ENCODE data around the gene AHRR.

The AHRR gene

GRCh38 chr5:321726-322251, 275 bp downstream of the AHRR start:
- no peak for DNase-seq (ENCODE audit: low spot score)

DNA sequence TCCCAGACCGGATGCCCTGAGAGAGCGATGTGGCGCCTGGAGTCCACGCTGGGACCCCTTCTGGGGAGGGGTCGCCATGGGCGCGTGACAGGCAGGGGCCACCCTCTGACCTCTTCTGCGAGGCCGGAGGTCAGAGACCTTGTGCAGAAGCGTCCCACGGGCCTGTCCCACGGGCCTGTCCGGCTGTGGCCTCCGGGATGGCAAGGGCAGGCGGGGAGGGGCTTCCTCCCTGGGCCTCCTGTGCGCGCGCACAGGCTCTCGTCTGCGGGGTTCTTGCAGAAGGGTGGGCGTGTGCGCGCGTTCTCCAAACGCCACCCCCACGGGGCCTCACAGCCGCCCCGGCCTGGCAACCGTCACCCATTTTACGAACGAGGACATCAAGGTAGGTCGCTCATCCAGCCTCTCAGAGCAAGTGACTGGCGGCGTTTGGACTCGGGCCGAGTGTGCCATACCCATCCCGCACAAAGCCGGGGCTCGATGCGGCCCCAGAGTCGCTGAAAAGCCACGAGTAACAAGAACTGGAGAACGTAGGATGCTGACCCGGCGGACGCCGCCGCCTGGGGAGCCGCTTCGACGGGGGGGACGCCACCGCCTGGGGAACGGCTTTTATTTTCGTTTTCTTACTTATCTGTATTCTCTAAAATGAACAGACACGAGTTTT, 897 bp downstream of the AHRR start:
- no peak for DNase-seq (ENCODE audit: low spot score)

DNA sequence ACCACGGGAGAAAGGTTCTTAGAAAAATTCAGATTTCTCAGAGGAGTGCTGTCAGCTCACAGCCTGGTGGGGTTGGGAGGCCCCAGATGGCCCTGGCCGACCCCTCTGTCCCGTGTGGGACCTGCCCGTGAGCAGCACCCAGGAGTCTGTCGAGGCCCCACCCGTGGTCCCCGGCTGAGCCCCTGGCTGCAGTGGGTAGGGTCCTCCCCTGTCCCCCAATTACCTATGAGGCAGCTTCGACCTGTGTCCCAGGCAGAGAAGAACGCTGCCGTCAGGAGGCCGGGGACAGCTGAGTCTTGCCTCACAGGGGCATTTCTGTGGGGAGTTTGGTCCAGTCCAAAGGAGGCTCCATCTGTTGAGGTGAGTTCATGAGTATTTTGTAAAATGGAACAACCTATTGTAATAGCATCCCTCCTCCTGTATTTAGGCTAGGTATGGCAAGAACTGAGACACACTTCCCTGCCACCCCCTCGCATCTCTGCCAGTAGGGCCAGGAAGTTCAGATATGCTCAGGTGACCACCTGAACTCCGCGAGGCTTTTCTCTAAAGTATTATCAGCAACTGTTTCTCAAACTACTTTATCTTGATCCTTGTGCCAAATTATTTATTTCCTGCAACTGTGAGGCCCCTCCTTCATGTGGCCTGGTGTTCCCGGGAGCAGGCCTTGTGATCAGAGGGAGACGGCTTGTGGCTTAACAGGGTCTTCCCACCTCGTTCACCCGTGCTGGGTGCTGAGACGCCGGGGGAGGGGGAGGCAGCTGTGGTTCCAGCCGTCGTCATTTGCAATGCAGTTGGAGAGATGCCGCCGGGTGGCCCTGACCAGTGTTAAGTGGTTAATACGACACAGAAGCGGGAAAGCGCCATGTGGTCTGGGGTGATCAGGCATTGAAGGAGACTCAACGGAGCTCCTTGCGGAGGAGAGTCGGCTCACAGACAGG, 1.7 kb downstream of the AHRR start:
- no peak for DNase-seq (ENCODE audit: low spot score)

- DNase-seq (ENCODE audit: low spot score) = no peak
These were observed 3.5 kb downstream of the AHRR start for GRCh38 chr5:324736-325612.

DNA sequence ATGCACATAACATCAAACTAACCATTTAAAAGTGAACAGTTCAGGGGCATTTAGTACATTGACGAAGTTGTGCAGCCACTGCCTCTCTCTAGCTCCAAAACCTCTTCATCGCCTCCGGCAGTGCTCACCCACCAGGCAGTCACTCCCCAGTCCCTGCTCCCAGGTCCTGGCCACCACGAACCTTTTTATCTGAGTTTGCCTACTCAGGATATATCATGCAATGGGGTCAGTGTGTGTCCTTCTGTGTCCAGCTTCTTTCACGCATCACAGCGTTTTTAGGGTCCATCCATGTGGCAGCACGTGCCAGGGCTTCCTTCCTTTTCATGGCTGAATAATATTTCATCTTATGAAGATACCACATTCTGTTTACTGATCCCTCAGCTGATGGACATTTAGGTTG, 4.6 kb downstream of the AHRR start:
- DNase-seq (ENCODE audit: low spot score) = no peak

GRCh38 chr5:329121-329735, 7.7 kb downstream of the AHRR start:
- no peak for DNase-seq (ENCODE audit: low spot score)

DNA sequence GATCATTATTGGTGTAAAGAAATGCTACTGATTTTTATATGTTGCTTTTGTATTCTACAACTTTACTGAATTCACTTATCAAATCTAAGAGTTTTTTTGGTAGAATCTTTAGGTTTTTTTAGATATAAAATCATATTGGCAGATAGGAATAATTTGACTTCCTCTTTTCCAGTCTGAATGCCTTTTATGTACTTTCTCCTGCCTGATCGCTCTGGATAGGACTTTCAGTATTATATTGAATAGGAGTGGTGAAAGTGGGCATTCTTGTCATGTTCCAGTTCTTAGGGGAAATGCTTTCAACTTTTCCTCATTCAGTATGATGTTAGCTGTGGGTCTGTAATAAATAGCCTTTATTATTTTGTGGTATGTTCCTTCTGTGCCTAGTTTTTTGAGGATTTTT, 8.3 kb downstream of the AHRR start:
- DNase-seq (ENCODE audit: low spot score) = no peak

GRCh38 chr5:332843-333242, 11.3 kb downstream of the AHRR start:
- no peak for DNase-seq (ENCODE audit: low spot score)

GRCh38 chr5:333945-334344, 12.4 kb downstream of the AHRR start:
- DNase-seq (ENCODE audit: low spot score) = no peak

GRCh38 chr5:334903-335739, 13.6 kb downstream of the AHRR start:
- no peak for DNase-seq (ENCODE audit: low spot score)

DNA sequence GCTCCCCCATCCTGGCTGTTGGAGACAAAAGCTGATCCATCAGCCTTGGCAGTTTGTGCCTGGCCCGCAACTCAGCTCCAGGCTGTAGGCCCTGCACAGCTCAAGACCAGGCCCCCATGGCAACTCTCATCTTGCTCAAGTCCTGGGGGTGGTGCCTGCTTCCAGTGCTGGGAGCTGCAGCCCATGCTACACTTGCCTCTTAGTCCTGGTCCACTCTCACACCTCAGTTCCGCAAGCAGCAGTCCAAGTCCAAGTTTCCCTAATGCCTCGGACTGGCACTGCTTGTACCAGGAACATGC, 14.2 kb downstream of the AHRR start:
- DNase-seq (ENCODE audit: low spot score) = no peak

- DNase-seq (ENCODE audit: low spot score) = peak; percentile 77
These were observed 16.1 kb downstream of the AHRR start for GRCh38 chr5:337563-338130.

DNA sequence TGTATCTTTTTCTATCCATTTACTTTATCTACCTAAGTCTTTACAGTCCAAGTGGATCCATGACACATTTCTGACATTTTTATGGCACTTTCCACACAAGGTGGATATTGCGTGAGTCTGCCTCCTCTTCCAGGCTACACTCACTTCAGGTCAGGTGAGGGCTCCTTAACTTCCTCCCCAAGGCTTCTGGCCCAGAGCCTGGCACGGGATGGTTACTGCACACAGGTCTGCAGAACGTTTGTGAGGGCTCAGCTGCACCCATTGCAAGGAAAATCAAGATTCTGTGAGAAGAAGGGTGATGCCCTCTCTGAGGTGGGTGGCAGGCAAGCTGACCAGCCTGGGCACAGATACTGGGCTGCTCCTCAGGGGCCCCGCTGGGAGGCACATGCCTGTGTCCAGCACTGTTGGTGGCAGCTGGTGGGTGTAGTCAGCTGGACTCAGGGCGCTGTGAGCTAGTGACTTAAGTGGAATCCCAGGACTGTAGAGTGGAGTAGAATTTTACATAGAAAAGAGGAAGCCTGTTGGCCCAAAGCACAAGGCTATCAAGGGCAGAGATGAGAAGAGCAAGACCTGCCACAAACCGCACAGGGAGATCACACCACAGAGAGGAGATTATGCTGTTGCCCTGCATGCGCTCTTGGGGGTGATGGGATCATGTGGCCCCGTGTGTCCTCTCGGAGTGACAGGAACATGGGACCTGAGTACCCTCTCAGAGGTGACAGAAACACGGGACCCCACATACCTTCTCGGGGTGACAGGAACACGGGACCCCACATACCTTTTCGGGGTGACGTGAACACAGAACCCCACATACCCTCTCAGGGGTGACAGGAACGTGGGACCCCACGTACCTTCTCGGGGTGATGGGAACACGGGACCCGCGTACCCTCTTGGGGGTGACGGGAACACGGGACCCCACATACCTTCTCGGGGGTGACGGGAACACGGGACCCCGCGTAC, 21.3 kb downstream of the AHRR start:
- no peak for DNase-seq (ENCODE audit: low spot score)

DNA sequence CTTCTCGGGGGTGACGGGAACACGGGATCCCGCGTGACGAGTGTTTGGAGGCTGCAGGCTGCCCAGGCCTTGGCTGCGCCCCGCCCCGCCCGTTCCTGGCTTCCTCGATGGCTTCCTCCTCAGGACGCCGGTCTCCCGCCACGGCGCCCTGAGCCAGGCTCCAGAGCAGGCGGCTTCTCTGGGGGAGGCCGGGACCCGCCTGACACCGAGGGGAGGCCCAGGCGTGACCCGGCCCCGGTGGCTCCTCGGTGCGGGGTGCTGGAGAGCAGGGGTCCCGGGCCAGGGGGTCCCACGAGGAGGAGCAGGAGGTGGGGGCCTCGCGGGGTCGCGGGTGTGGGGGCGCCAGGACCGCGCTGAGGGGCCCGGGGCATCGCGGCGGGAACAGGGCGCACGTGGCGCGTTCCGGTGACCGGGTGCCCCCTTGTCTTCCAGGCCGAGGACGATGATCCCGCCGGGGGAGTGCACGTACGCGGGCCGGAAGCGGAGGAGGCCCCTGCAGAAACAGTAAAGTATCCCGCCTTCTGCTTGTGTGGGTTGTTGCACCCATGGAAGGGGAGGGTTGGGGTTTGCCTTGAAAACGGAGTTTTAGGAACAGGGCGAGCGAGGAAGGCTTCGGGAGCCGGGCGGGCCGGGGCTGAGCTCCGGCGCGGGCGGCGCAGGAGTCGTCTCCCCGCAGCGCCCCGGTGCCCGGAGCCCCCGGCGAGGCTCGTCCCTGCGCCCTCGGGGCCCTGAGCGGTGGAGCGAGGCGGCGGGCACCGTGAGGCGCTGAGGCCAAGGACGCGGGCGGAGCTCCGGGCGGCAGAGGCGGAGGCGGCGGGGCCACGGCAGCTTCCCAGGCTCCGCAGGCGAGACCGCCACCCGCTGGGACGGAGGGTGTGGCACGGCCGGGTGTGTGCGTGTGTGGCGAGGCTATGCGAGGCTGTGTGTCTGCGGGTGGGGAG, 22.2 kb downstream of the AHRR start:
- DNase-seq (ENCODE audit: low spot score) = peak; percentile 82

- no peak for DNase-seq (ENCODE audit: low spot score)
These were observed 23.2 kb downstream of the AHRR start for GRCh38 chr5:344668-345067.

GRCh38 chr5:345404-346195, 24.1 kb downstream of the AHRR start:
- DNase-seq (ENCODE audit: low spot score) = peak; percentile 64

- DNase-seq (ENCODE audit: low spot score) = no peak
These were observed 24.9 kb downstream of the AHRR start for GRCh38 chr5:346229-346935.
